Measurements from ENCODE around the gene RALB. TPM values are rescaled to one million over a fixed set of nuclear protein-coding genes. Genes with fewer than 3 reads are reported as not detected.

Gene RALB
- total and polyA plus RNA-seq, 2 donors (not counting 1 experiment from before 2014, with no cell fraction given): 58.3 to 73.9 TPM

DNA sequence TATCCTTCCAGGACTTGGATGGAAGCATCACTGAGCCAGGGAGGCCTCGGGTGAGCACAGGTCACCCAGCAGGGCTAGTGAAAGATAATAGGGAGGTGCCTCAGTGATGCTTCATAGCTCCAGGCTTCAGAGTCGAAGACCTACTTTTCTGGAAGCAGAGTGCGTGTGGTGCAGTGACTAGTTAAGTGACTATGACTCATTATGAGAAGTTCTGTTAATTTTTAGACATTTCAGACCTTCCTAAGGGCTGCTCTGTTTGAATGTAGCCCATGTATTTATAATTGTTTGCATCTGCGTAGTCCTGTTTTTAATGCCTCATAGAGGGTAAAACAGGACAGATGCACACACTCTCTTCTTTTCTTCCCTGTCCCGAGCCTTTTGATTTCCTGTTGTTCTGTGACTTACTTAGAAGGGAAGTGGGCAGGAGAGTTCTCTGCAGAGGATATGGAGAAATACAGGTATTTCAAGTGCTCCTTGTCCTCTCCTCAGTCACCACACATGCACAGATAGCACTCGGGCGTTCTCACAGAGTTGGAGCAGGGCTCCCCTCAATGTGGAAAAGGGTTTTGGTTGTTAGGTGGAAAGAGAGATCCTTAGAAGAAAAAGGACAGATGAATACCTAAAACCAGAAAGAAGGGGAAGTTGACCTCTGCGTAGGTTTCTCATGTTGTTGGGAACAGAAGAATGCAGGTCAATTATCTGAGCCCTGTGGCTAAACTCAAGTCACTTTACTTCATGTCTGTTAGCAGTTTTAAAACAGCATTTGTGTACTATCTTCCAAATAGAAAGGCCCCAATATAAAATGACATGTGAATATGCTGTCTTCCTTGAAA is 34.7 kb downstream of the RALB start:
- no peaks in the 10 kb centered on the region for H3K79me2 ChIP-seq (ENCODE audit: control insufficient read depth, insufficient read depth, low read length)
- no peak overlapping the region for H3K4me3 ChIP-seq (replicated peaks in 1 of 4; ENCODE audit: control extremely low read depth in 1 of 4, insufficient read depth in 1 of 4, low read depth in 3 of 4, low read length in 4 of 4)
- no peaks in the 10 kb centered on the region for H3K27me3 ChIP-seq (ENCODE audit: control insufficient read depth, insufficient read depth, low read length)
- H3K4me2 ChIP-seq (ENCODE audit: extremely low read depth, insufficient read depth, low read length): peak overlapping the region; percentile 72
- DNase-seq (ENCODE audit: low read depth in 2 of 2): peak; percentile 68 to 91
- H3K4me1 ChIP-seq (ENCODE audit: control insufficient read depth, extremely low read depth, insufficient read depth, low read length): peaks cover 15% of the 10 kb centered on the region
- no peaks in the 10 kb centered on the region for H3K9me3 ChIP-seq (ENCODE audit: control insufficient read depth, insufficient read depth, low read depth, low read length)
- H3K9ac ChIP-seq (ENCODE audit: insufficient read depth, low read length): no peak overlapping the region
- no peaks in the 10 kb centered on the region for H4K20me1 ChIP-seq (ENCODE audit: control insufficient read depth, extremely low read depth, insufficient read depth, low read length)
- H3K36me3 ChIP-seq (ENCODE audit: control insufficient read depth, insufficient read depth, low read length): peaks cover 5% of the 10 kb centered on the region
- H2AFZ ChIP-seq (ENCODE audit: low read length): no peak overlapping the region
- TF ChIP-seq, protein P1, sequence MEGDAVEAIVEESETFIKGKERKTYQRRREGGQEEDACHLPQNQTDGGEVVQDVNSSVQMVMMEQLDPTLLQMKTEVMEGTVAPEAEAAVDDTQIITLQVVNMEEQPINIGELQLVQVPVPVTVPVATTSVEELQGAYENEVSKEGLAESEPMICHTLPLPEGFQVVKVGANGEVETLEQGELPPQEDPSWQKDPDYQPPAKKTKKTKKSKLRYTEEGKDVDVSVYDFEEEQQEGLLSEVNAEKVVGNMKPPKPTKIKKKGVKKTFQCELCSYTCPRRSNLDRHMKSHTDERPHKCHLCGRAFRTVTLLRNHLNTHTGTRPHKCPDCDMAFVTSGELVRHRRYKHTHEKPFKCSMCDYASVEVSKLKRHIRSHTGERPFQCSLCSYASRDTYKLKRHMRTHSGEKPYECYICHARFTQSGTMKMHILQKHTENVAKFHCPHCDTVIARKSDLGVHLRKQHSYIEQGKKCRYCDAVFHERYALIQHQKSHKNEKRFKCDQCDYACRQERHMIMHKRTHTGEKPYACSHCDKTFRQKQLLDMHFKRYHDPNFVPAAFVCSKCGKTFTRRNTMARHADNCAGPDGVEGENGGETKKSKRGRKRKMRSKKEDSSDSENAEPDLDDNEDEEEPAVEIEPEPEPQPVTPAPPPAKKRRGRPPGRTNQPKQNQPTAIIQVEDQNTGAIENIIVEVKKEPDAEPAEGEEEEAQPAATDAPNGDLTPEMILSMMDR (conservative IDR thresholded peaks at IDR 0.05 in 1 of 2, IDR thresholded peaks at IDR 0.05 in 1 of 2; ENCODE audit: low read depth in 1 of 2, low read length in 2 of 2): no peak
- no peak for TF ChIP-seq EZH2 (IDR thresholded peaks at IDR 0.05; ENCODE audit: low read length, missing control alignments)
- peak overlapping the region; percentile 35 for H3K27ac ChIP-seq (ENCODE audit: insufficient read depth, low read length)

DNA sequence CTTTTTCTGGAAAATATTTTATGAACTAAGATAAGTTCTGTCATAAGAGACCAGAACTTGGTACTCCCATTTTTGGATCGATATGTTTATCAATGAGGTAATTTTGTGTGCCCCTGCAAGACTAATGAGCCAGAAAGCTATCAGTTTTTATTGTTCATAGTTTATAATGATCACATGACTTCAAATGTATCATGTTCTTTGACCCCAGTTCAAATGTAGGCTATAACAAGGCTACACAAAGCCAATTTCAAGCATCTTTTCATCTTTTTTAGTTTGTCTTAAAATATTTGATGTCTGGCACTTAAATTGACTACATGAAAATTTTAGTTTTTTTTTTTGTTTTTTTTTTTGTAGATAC is 35.3 kb downstream of the RALB start:
- no peak for TF ChIP-seq EZH2 (IDR thresholded peaks at IDR 0.05; ENCODE audit: low read length, missing control alignments)
- TF ChIP-seq, protein P1 (conservative IDR thresholded peaks at IDR 0.05 in 1 of 2, IDR thresholded peaks at IDR 0.05 in 1 of 2; ENCODE audit: low read depth in 1 of 2, low read length in 2 of 2): no peak
- no peaks in the 10 kb centered on the region for H3K79me2 ChIP-seq (ENCODE audit: control insufficient read depth, insufficient read depth, low read length)
- no peaks in the 10 kb centered on the region for H4K20me1 ChIP-seq (ENCODE audit: control insufficient read depth, extremely low read depth, insufficient read depth, low read length)
- peaks cover 15% of the 10 kb centered on the region for H3K4me1 ChIP-seq (ENCODE audit: control insufficient read depth, extremely low read depth, insufficient read depth, low read length)
- no peak for DNase-seq (ENCODE audit: low read depth in 2 of 2)
- no peaks in the 10 kb centered on the region for H3K27me3 ChIP-seq (ENCODE audit: control insufficient read depth, insufficient read depth, low read length)
- H3K27ac ChIP-seq (ENCODE audit: insufficient read depth, low read length): peak overlapping the region; percentile 35
- H3K36me3 ChIP-seq (ENCODE audit: control insufficient read depth, insufficient read depth, low read length): peaks cover 5% of the 10 kb centered on the region
- H3K4me3 ChIP-seq (replicated peaks in 1 of 4; ENCODE audit: control extremely low read depth in 1 of 4, insufficient read depth in 1 of 4, low read depth in 3 of 4, low read length in 4 of 4): no peak overlapping the region
- no peak overlapping the region for H3K9ac ChIP-seq (ENCODE audit: insufficient read depth, low read length)
- no peak overlapping the region for H2AFZ ChIP-seq (ENCODE audit: low read length)
- no peaks in the 10 kb centered on the region for H3K9me3 ChIP-seq (ENCODE audit: control insufficient read depth, insufficient read depth, low read depth, low read length)
- peak overlapping the region; percentile 72 for H3K4me2 ChIP-seq (ENCODE audit: extremely low read depth, insufficient read depth, low read length)

DNA sequence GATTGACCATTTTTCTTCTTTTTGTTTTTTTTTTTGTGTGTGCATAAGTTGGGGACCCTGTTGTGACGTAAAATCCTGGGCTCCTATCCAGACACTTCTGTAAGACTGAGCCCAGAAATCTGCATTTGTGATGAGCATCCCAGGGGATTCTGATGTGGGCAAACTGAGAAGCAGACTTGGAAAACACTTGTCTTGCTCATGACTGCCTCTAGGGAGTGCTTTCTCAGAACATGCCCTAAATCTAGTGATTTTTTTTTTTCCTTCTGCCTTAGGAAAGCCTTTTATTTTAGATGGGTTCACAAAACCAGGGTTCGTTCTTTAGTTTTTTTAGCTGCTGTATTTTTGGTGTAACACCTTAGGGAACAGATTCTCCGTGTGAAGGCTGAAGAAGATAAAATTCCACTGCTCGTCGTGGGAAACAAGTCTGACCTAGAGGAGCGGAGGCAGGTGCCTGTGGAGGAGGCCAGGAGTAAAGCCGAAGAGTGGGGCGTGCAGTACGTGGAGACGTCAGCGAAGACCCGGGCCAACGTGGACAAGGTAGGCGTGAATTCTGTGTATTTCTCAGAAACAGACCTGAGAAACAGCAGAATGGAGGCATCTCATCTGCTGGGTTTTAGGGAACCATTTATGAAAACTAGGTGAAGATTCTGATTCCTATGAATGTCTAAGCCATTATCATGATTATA is 36.7 kb downstream of the RALB start:
- Histone ChIP-seq H3K9me3 (ENCODE audit: control insufficient read depth, insufficient read depth, low read depth, low read length) (no peaks in the 10 kb centered on the region), H3K79me2 (ENCODE audit: control insufficient read depth, insufficient read depth, low read length) (no peaks in the 10 kb centered on the region), H3K27me3 (ENCODE audit: control insufficient read depth, insufficient read depth, low read length) (no peaks in the 10 kb centered on the region), H3K4me3 (replicated peaks in 1 of 4; ENCODE audit: control extremely low read depth in 1 of 4, insufficient read depth in 1 of 4, low read depth in 3 of 4, low read length in 4 of 4) (no peak overlapping the region), H4K20me1 (ENCODE audit: control insufficient read depth, extremely low read depth, insufficient read depth, low read length) (no peaks in the 10 kb centered on the region), H3K36me3 (ENCODE audit: control insufficient read depth, insufficient read depth, low read length) (peaks cover 6% of the 10 kb centered on the region), H3K9ac (ENCODE audit: insufficient read depth, low read length) (no peak overlapping the region), H3K27ac (ENCODE audit: insufficient read depth, low read length) (no peak overlapping the region), H3K4me1 (ENCODE audit: control insufficient read depth, extremely low read depth, insufficient read depth, low read length) (peaks cover 18% of the 10 kb centered on the region), H3K4me2 (ENCODE audit: extremely low read depth, insufficient read depth, low read length) (no peak overlapping the region), H2AFZ (ENCODE audit: low read length) (no peak overlapping the region)
- no peak for TF ChIP-seq EZH2 (IDR thresholded peaks at IDR 0.05; ENCODE audit: low read length, missing control alignments)
- TF ChIP-seq, protein P1 (conservative IDR thresholded peaks at IDR 0.05 in 1 of 2, IDR thresholded peaks at IDR 0.05 in 1 of 2; ENCODE audit: low read depth in 1 of 2, low read length in 2 of 2): peak; percentile 11 to 19
- DNase-seq (ENCODE audit: low read depth in 2 of 2): no peak
